ENCODE results near the gene LCE5A.
"Not testable (repeated sequence)": the region's sequence is repeated elsewhere in the genome, so short reads cannot be mapped to it uniquely, and the experiment has no call there.

The LCE5A gene

DNA sequence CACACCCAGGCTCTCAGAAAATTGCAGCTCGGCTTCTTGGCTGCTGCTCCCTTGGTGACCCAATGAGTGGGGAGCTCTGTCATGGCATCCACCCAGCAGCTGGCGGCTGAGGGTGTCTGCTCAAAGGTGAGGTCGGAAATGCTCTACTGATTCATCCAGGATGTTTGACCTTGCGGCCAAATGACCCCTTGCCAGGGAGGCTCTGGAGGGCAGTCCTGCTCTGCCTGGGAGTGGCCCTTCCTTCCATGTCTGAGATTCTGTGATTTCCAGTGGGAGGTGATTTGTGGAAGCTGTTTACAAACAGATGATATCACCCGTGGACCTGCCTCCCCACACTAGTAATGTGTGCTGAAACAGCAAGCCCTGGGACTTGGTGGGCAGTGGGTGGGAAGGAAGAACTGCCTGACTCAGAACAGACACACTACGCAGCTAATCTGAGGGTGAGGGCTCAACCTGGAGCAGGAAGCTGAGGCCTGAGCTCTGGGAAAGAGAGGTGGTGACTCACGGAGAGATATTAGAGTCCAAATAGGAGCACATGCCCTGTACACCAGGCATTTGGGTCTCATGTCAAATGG lies 6.7 kb downstream of the LCE5A start:
- DNase-seq, result no peak

DNA sequence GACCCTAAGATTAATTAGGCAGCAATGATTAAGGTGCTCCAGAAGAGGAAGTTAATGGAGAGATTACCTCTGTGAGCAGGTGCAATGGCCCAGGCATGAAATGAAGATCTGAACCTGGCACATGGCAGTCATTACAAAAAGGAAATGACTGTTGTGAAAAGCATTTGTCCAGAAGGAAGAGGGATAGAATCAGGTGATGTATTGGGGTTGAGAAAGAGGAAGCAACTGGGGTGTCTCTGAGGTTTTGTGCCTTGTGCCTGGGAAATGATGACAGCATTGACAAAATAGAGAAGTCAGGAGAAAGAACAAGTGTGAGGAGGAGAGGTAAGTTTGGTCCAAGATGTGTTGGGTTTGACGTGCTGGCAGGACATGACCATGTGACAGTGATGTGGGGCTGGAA lies 9.2 kb downstream of the LCE5A start:
- no peak for DNase-seq

DNA sequence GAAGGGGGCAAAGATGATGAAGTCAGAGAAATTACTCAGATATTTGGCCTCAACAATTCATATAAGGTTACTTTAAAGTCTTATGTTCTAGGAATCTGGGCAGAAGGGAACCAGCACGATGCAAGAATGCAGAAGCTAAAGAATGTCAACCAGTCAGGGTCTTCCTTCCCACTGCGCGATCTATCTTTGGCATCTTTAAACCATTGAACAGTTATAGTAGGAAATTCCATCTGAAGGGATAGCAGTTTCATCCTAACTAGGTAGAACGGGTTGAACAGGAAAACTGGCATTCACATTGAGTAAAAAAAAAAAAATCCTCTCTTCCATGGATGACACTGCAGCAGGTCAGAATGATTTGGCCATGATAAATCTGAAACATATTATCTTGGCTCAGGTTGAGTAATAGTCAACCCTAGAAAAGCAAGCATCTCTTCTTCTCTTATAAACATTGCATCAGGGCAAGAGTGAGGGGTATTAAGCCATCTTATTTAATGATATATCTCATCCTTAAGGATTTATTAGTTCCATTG lies 10.0 kb downstream of the LCE5A start:
- no peak for DNase-seq

DNA sequence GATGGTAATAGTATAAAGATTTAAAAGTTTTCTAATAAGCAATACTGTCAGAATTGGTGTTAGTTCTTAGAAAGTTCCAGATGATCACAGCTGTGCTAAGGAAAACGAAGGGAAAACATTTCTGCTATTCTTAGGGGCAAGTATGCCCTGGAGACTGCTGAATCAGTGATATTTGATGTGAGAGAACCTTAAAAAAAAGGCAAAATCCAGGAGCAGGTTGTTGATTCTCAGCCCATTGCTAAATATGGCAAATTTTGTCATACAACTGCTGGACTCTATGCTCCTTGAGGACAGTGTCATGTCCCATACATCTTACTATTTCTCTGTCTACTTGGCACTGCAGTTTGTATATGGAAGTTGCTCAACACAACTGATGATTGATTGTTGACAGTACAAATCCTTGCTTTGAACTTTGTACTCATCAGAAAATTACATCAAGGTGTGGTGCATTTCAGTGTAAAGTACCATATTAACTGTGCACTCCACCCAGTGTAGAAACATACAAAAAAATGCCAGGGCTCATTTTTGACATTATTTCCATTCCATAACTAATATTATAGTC lies 14.6 kb downstream of the LCE5A start:
- DNase-seq, result no peak

DNA sequence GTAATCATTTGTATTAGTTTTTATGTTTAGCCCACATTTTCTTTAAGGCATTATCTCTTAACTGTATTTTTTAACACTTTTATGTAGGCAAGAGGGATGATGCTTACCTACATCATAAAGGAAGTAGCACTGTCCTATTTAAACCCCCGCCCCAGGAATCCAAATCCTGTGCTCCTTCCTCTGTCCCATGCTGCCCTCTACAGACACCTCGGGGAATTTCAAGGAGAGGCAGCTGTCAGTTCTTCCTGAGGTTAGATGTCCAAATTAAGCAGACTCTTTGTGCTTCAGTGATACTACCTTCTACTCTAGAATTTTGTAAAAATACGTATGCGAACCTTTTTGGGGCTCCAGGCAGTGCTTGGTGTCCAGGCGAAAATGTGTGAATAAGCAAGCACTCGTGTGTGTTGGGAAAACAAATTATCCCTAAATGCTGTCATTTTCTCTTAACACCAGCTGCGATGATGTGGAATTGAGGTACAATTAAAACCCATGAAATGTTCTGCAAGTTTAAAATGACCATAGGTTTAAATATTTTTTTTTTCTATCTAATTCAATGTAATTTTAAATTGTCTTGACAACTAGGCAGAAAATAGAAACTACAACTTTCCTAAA lies 22.8 kb downstream of the LCE5A start:
- no peak for DNase-seq

DNA sequence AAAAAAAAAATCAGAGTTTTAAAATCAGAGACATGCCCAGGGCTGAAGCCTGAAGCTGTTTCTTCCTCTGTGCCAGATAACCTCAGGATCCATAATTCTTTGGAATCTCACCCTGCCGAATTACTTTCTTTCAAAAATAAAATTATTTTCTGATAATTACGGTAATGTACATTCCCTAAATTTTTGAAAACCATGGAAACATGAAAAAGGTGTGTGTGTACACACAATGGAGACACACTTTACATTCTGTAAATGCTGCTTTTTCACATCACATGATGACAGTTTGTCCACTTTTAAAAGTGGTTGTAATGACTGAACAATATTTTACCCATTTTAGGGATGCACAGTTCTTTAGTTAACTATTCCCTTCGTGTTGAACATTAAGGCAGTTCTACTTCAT lies 25.2 kb downstream of the LCE5A start:
- DNase-seq, result no peak

DNA sequence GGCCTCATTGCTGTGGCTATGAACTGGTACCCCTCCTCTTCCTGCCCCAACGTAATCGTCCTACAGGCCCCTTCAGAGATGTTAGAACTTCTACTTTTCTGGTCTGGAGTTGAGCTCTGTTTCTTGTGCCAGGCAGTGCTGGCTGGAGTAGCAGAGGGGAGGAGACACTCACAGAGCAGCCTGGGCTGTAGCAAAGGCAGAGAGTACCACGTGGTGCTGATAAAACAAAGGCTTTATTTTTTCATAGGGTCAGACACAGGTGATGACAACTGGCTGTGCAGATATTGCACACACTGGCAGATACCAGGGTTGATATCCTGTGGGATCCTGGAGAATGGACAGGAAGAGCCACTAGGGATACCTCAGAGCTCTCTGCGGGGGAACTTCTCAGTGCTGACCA lies 26.9 kb downstream of the LCE5A start:
- DNase-seq, result no peak

DNA sequence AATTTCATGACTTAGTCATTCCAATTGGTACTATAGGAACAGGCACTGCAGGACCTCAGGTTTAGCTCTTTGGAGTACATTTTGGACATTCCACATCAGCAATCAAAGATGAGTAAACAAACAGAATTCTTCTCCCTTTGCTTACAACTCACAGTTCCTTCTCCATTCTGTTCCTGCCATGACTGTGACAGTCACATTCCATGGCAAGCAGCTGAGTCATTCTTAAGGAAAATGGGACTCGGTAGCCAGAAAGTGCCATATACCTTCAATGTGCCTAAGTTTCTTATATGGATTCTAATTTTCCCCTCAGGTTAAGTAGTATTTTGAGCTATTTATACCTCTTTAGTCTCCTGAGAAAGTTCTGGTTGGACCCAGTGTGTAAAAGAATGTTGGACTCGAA lies 29.3 kb downstream of the LCE5A start:
- DNase-seq, result no peak

DNA sequence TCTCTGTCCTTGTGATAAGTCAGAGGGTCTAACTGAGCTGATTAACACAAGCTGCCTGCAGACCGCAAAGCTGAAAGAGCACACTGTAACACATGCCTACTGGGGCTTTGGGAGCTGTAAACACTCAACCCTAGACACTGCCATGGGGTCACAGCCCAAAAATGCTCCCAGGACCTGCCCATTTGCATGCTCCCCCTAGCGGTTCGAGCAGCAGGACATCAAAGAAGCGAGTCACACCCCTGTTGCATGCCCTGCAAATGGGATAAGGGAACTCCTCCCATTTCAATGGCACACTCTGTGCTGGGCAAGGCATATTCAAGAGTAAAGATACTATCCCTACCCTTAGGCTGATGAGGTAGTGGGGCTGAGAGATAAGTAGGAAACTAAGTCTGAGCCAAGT lies 33.2 kb downstream of the LCE5A start:
- no peak for DNase-seq

DNA sequence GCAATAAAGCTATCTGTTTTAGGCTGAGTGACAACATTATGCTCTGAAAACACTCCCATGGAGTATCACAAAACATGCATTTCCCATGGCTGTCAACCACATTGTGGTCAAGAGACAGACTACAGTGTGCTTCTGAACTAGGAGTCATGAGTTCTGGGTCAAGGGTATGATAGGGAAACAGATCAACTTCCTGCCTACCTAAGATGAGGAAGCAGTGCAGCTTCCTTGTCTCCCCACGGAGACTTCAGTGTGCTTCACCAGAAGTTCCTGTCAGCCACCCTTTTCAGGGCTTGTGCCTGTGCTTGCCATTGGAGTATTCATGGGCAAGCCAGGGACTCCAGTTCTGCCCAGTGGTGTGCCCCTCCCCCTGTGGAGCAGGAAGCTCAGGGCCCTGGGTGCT lies 36.1 kb downstream of the LCE5A start:
- DNase-seq, result no peak

DNA sequence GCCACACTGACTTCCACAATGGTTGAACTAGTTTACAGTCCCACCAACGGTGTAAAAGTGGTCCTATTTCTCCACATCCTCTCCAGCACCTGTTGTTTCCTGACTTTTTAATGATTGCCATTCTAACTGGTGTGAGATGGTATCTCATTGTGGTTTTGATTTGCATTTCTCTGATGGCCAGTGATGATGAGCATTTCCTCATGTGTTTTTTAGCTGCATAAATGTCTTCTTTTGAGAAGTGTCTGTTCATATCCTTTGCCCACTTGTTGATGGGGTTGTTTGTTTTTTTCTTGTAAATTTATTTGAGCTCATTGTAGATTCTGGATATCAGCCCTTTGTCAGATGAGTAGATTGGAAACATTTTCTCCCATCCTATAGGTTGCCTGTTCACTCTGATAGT lies 37.8 kb downstream of the LCE5A start:
- DNase-seq, result not testable (repeated sequence)
